NCI-H526 (cell line): ENCODE results near the gene DIPK1A.

Source experiments
- DNase-seq, 2 experiments: peaks; one replicate each; lab custom pipeline; 2025; lab: John Stamatoyannopoulos, UW

The DIPK1A gene

GRCh38 chr1:92961131-92961895 lies at the start of gene DIPK1A:
DIPK1A (minus strand) TSS chr1:92961462; CDS start chr1:92961429, 33 bp downstream.
- peak in 1 of 2 experiments; percentile 80 for DNase-seq

GRCh38 chr1:93007941-93008577 lies 46.8 kb upstream of the DIPK1A start:
- no peak for DNase-seq

- no peak for DNase-seq
Observed at GRCh38 chr1:93005252-93005598, 44.0 kb upstream of the DIPK1A start.

- no peak for DNase-seq
Observed at GRCh38 chr1:93004566-93005251, 43.4 kb upstream of the DIPK1A start.

- no peak for DNase-seq
Observed at GRCh38 chr1:93003981-93004380, 42.7 kb upstream of the DIPK1A start.

- no peak for DNase-seq
Observed at GRCh38 chr1:93002781-93003180, 41.5 kb upstream of the DIPK1A start.

- no peak for DNase-seq
Observed at GRCh38 chr1:93001893-93002292, 40.6 kb upstream of the DIPK1A start.

- DNase-seq, result no peak
Observed at GRCh38 chr1:93000751-93001175, 39.5 kb upstream of the DIPK1A start.

- no peak for DNase-seq
Observed at GRCh38 chr1:93000291-93000690, 39.0 kb upstream of the DIPK1A start.

- DNase-seq, result no peak
Observed at GRCh38 chr1:92998821-92999220, 37.6 kb upstream of the DIPK1A start.

GRCh38 chr1:92995441-92996430 lies 34.5 kb upstream of the DIPK1A start:
- no peak for DNase-seq

GRCh38 chr1:92994105-92994712 lies 32.9 kb upstream of the DIPK1A start:
- peak; percentile 68 to 87 for DNase-seq

- no peak for DNase-seq
Observed at GRCh38 chr1:92993581-92993980, 32.3 kb upstream of the DIPK1A start.

GRCh38 chr1:92992877-92993276 lies 31.6 kb upstream of the DIPK1A start:
- DNase-seq, result no peak

GRCh38 chr1:92992054-92992453 lies 30.8 kb upstream of the DIPK1A start:
- no peak for DNase-seq

- DNase-seq, result no peak
Observed at GRCh38 chr1:92990828-92991227, 29.6 kb upstream of the DIPK1A start.

GRCh38 chr1:92989936-92990583 lies 28.8 kb upstream of the DIPK1A start:
- no peak for DNase-seq

GRCh38 chr1:92989253-92989652 lies 28.0 kb upstream of the DIPK1A start:
- DNase-seq, result no peak

GRCh38 chr1:92987462-92987861 lies 26.2 kb upstream of the DIPK1A start:
- no peak for DNase-seq

- no peak for DNase-seq
Observed at GRCh38 chr1:92985101-92985500, 23.8 kb upstream of the DIPK1A start.
